ENCODE data around the gene TBC1D5. TPM values are rescaled to one million over a fixed set of nuclear protein-coding genes. Genes with fewer than 3 reads are reported as not detected.

The TBC1D5 gene
- total RNA-seq, 4 donors from 2014 or later, result 21.3 to 86.4 (median 48.1) TPM

GRCh38 chr3:17166369-17166768, 576.1 kb downstream of the TBC1D5 start:
- 85 to 86% methylated on average over 7 of the region's 7 CpGs for WGBS, 2 donors (ENCODE audit: low coverage in 1 of 2)
- intact Hi-C loops (cut with DNase I; ENCODE audit: low total_unique reads) (no loop called here), in situ Hi-C loops (cut with MboI; ENCODE audit: low pct_ligation_motif_present in 1 of 4, low pct_unique_long_range_greater_than_20kb in 1 of 4, low sequenced_read_pairs in 3 of 4) (no loop called here)
- no peak for DNase-seq
- no peak overlapping the region for H3K27ac ChIP-seq
- H3K9me3 ChIP-seq, result no peaks in the 10 kb centered on the region
- H3K4me3 ChIP-seq, result no peak overlapping the region
- TF ChIP-seq POLR2A (IDR thresholded peaks at IDR 0.05) (no peak), EP300 (IDR thresholded peaks at IDR 0.05; ENCODE audit: low read depth) (no peak), POLR2AphosphoS5 (IDR thresholded peaks at IDR 0.05) (no peak)
- TF ChIP-seq, protein P1, sequence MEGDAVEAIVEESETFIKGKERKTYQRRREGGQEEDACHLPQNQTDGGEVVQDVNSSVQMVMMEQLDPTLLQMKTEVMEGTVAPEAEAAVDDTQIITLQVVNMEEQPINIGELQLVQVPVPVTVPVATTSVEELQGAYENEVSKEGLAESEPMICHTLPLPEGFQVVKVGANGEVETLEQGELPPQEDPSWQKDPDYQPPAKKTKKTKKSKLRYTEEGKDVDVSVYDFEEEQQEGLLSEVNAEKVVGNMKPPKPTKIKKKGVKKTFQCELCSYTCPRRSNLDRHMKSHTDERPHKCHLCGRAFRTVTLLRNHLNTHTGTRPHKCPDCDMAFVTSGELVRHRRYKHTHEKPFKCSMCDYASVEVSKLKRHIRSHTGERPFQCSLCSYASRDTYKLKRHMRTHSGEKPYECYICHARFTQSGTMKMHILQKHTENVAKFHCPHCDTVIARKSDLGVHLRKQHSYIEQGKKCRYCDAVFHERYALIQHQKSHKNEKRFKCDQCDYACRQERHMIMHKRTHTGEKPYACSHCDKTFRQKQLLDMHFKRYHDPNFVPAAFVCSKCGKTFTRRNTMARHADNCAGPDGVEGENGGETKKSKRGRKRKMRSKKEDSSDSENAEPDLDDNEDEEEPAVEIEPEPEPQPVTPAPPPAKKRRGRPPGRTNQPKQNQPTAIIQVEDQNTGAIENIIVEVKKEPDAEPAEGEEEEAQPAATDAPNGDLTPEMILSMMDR (IDR thresholded peaks at IDR 0.05), result no peak
- H3K36me3 ChIP-seq, result peaks cover 0 to 24% (median 2%) of the 10 kb centered on the region in 4 donors
- no peaks in the 10 kb centered on the region for H3K27me3 ChIP-seq
- no peaks in the 10 kb centered on the region for H3K4me1 ChIP-seq

DNA sequence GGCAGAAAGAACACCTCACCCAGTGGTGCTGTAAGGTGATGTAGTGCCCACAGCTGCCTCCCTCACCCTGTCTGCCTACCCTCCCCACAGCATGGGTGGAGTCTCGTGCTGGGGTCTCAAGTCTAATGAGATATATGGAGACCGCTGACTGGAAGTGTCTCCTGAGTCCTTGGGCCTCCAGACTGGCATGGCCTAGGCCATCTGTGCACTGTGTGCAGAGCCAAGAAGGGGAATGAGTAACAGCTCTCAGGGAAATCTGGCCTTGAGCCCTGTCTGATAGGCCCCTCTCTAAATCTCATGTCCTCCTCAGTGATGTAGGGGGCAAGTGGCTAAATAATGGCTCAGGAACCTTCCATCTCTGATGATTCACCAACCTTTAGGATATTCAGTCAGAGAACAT, 580.3 kb downstream of the TBC1D5 start:
- Histone ChIP-seq H3K4me3 (no peak overlapping the region), H3K4me1 (no peaks in the 10 kb centered on the region), H3K36me3 (peaks cover 0 to 22% (median 4%) of the 10 kb centered on the region in 4 donors), H3K9me3 (no peaks in the 10 kb centered on the region), H3K27ac (no peak overlapping the region), H3K27me3 (no peaks in the 10 kb centered on the region)
- no peak for DNase-seq
- intact Hi-C loops (cut with DNase I; ENCODE audit: low total_unique reads) (no loop called here), in situ Hi-C loops (cut with MboI; ENCODE audit: low pct_ligation_motif_present in 1 of 4, low pct_unique_long_range_greater_than_20kb in 1 of 4, low sequenced_read_pairs in 3 of 4) (no loop called here)
- TF ChIP-seq POLR2AphosphoS5 (IDR thresholded peaks at IDR 0.05) (no peak), EP300 (IDR thresholded peaks at IDR 0.05; ENCODE audit: low read depth) (no peak), POLR2A (IDR thresholded peaks at IDR 0.05) (no peak)
- TF ChIP-seq, protein P1 (IDR thresholded peaks at IDR 0.05), result no peak
- 100% methylated on average over 1 of the region's 2 CpGs; no CpG with 5 or more reads in 1 of the 2 donors for WGBS, 2 donors (ENCODE audit: low coverage in 1 of 2)

- intact Hi-C loops (cut with DNase I; ENCODE audit: low total_unique reads) (no loop called here), in situ Hi-C loops (cut with MboI; ENCODE audit: low pct_ligation_motif_present in 1 of 4, low pct_unique_long_range_greater_than_20kb in 1 of 4, low sequenced_read_pairs in 3 of 4) (no loop called here)
- Histone ChIP-seq H3K36me3 (peaks cover 0 to 10% (median 2%) of the 10 kb centered on the region in 4 donors), H3K4me3 (no peak overlapping the region), H3K27ac (no peak overlapping the region), H3K4me1 (no peaks in the 10 kb centered on the region), H3K27me3 (no peaks in the 10 kb centered on the region), H3K9me3 (no peaks in the 10 kb centered on the region)
- TF ChIP-seq, protein P1 (IDR thresholded peaks at IDR 0.05), result no peak
- TF ChIP-seq POLR2A (IDR thresholded peaks at IDR 0.05) (no peak), POLR2AphosphoS5 (IDR thresholded peaks at IDR 0.05) (no peak), EP300 (IDR thresholded peaks at IDR 0.05; ENCODE audit: low read depth) (no peak)
- WGBS, 2 donors (ENCODE audit: low coverage in 1 of 2), result 93% methylated on average over 4 of the region's 4 CpGs; no CpG with 5 or more reads in 1 of the 2 donors
- DNase-seq, result no peak
These were observed 581.8 kb downstream of the TBC1D5 start for GRCh38 chr3:17160597-17160996.

- Histone ChIP-seq H3K36me3 (peaks cover 0 to 9% (median 0%) of the 10 kb centered on the region in 4 donors), H3K27ac (no peak overlapping the region), H3K4me1 (no peaks in the 10 kb centered on the region), H3K27me3 (no peaks in the 10 kb centered on the region), H3K4me3 (no peak overlapping the region), H3K9me3 (no peaks in the 10 kb centered on the region)
- intact Hi-C loops (cut with DNase I; ENCODE audit: low total_unique reads) (no loop called here), in situ Hi-C loops (cut with MboI; ENCODE audit: low pct_ligation_motif_present in 1 of 4, low pct_unique_long_range_greater_than_20kb in 1 of 4, low sequenced_read_pairs in 3 of 4) (no loop called here)
- 99% methylated on average over 8 of the region's 8 CpGs; no CpG with 5 or more reads in 1 of the 2 donors for WGBS, 2 donors (ENCODE audit: low coverage in 1 of 2)
- no peak for DNase-seq
- TF ChIP-seq EP300 (IDR thresholded peaks at IDR 0.05; ENCODE audit: low read depth) (no peak), POLR2A (IDR thresholded peaks at IDR 0.05) (no peak), POLR2AphosphoS5 (IDR thresholded peaks at IDR 0.05) (no peak)
- TF ChIP-seq, protein P1 (IDR thresholded peaks at IDR 0.05), result no peak
These were observed 583.3 kb downstream of the TBC1D5 start for GRCh38 chr3:17158941-17159682.
